Smooth muscle cell of the brain vasculature (primary cell): ENCODE data around the gene PRDM2.
"Not testable (repeated sequence)": the region's sequence is repeated elsewhere in the genome, so short reads cannot be mapped to it uniquely, and the experiment has no call there.

ENCODE experiments used
- DNase-seq: peaks from one replicate; pipeline ENCODE4 v3.0.0-alpha.2; 2012; ENCODE audit warnings: low read depth, low spot score

PRDM2 gene, protein sequence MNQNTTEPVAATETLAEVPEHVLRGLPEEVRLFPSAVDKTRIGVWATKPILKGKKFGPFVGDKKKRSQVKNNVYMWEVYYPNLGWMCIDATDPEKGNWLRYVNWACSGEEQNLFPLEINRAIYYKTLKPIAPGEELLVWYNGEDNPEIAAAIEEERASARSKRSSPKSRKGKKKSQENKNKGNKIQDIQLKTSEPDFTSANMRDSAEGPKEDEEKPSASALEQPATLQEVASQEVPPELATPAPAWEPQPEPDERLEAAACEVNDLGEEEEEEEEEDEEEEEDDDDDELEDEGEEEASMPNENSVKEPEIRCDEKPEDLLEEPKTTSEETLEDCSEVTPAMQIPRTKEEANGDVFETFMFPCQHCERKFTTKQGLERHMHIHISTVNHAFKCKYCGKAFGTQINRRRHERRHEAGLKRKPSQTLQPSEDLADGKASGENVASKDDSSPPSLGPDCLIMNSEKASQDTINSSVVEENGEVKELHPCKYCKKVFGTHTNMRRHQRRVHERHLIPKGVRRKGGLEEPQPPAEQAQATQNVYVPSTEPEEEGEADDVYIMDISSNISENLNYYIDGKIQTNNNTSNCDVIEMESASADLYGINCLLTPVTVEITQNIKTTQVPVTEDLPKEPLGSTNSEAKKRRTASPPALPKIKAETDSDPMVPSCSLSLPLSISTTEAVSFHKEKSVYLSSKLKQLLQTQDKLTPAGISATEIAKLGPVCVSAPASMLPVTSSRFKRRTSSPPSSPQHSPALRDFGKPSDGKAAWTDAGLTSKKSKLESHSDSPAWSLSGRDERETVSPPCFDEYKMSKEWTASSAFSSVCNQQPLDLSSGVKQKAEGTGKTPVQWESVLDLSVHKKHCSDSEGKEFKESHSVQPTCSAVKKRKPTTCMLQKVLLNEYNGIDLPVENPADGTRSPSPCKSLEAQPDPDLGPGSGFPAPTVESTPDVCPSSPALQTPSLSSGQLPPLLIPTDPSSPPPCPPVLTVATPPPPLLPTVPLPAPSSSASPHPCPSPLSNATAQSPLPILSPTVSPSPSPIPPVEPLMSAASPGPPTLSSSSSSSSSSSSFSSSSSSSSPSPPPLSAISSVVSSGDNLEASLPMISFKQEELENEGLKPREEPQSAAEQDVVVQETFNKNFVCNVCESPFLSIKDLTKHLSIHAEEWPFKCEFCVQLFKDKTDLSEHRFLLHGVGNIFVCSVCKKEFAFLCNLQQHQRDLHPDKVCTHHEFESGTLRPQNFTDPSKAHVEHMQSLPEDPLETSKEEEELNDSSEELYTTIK (N-terminal part only)

DNA sequence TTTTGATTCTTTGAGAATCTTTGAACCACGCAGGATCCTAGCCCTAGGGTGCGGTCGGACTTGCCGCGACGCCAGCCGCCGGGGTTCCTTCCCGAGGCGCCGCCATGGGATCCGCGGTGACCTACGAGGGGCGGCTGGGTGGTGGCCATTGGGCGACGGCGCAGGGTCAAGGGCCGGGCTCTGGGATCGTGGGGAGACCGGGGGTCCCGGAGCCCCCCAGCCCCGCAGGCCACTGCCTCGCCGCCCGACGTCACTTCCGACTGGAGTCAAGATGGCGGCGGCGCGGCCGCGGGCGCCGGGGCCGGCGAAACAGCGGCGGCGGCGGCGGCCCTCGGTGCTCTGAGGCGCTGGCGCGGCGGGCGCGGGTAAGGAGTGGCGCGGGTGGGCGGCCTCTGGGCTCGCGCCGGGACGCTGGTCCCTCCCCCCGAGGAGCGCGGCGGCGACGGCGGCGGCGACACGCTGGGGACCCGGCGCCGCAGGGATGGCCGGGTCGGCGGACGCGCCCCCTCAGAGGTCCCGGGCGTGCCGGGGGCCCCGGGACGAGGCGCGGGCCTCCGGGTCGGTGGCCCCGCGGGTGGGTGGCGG is at the start of gene PRDM2:
Gene PRDM2, plus strand, starts transcription at position 253 of the 585 bp plus-strand sequence. CDS start 15,418 bp downstream, outside the sequence.
- DNase-seq: no peak

DNA sequence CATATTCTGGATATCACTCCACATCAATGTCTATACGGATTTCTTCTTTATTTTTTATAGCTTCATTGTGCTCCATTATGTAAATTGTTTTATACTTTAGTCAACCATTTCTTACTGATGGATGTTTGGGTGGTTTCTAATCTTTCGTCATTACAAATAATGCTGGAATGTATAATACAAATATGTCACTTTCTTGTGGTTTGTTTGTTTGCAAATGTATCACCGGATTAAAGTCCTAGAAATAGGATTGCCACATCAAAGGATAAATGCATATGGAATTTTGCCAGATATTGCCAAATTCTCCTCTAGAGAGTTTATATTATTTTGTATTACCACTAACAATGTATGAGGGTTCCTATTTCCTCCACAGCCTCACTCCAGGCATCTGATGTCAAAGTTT is 48.7 kb upstream of the PRDM2 start:
- no peak for DNase-seq

DNA sequence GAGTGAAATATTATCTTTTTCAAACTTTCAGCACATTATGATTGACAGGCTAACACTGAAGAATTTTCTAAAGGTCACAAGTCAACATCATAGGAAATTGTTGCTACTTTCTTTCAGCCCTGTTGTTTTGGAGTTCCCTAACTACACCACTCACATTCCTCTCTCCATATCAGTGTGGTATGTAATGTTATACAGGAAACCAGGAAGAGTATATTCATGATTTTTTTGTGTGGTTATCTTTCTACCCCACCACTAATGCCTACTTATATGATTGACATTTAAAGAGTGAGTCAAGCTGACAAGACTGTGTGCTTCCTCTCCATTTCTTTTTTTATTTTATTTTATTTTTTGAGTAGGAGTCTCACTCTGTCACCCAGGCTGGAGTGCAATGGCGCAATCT is 47.8 kb upstream of the PRDM2 start:
- DNase-seq: no peak

DNA sequence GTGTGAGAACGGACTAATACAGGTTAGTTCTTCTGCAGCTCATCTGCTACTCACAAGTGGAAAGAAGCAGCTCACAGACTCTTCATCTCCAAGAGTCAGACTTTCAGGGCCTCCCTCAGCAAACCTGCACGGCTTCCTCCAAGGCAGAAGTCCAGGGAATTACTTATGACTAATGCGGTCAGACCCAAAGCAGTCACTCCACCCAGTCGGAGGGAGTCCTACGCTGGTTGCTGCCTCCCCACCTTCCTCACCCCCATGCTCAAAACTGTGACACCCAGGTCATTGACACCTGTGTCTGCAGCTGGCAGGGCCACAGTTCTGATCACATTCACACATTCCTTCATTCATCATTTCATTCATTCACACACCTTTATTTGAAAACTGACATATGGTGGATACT is 38.4 kb upstream of the PRDM2 start:
- DNase-seq: no peak

DNA sequence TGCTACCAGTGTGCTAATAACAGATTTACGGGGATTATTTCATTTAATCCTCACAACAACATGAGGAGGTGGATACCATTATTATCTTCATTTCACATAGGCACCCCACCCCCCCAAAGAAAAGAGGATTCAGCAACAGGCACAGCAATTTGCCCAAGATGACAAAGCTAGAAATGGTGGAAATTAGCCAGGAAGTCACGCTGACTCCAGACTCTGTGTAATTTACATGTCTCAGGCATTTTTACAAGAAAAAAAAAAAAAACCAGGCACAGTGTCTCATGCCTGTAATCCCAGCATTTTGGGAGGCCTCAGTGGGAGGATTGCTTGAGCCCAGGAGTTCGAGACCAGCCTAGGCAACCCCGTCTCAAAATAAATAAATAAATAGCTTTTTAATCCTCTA is 37.5 kb upstream of the PRDM2 start:
- DNase-seq: no peak

DNA sequence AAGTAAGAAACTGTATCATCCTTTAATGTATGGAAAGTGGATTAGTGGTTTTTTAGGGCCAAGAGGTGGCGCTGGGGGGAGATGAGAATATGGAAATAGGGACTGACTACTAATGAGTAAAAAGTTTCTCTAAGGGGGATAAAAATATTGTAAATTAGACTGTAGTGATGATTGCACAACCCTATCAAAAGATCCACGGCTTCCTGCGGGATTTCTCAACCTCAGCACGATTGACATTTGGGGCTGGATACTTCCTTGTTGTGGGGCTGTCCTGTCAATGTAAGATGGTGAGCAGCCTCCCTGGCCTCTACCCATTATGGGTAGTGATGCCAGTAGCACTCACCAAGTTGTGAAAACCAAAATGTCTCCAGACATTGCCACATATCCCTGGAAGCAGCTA is 36.0 kb upstream of the PRDM2 start:
- DNase-seq: no peak

DNA sequence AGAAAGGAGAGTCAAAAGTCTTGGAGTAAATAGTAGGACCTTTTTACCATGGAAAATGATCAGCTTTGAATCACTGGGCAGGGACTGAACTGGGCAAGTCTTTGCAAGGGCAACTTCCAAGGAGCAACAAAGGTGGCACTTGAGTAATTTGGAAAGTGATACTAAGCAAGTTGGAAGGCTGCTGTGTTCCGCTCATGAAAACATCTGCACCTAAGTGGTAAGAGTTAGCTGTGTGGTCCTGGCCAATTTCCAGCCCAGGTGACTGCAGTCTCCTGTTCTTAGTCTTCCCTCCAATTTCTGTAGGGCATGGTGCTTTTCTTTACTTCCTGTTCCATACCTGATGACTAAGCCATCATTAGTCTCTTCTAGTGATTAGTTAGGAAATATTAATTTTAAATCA is 35.5 kb upstream of the PRDM2 start:
- no peak for DNase-seq

DNA sequence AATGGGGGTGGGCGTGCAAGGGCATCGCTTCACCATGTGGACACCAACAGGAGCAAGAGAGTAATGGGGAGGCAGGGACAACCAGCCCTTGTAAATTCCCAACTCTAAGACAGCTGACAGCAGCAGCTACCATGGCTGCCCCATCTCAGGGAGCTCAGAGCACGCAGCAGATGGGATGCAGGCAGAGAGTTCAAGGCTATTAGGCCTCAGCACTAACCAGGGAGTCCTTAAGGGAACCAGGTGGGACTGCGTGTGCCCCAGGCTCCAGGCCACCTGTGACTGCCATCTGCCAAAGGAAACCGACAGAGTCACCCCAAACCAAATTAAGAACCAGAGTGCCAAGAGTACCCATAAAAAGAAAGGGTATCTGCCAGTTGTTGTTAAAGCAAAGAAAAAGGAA is 33.7 kb upstream of the PRDM2 start:
- no peak for DNase-seq

DNA sequence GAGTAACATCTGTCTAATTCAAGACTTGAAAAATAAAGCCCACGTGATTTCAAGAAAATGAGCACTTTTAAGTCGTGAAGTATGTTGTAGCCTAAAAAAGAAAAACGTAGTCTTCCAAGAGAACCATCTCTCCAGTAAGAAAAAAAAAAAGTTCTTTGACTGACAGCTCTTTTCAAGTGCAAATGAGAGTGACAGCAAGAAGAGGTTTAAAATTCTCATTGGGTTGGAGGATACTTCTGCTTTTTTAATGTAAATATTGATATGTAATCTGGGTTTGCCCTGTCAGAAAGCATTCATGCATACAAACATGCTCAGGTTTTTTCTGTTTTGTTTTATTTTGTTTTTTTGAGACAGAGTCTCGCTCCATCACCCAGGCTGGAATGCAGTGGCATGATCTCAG is 32.3 kb upstream of the PRDM2 start:
- DNase-seq: no peak

DNA sequence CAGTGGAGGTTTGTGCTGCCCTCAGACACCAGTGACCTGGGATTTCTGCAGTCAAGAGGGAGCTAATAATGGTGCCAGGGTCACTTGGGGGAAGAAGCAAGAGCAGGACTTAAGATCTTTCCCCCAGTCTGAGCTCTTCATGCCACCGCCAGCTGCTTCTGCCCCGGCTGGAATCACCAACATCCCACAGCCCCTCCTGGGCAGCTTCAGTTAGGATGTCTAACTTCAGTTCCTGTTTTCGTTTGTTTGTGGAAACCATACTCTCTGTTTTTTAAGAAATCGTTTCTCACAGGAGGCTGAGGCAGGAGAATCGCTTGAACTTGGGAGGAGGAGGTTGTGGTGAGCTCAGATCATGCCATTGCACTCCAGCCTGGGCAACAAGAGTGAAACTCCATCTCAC is 25.6 kb upstream of the PRDM2 start:
- no peak for DNase-seq

DNA sequence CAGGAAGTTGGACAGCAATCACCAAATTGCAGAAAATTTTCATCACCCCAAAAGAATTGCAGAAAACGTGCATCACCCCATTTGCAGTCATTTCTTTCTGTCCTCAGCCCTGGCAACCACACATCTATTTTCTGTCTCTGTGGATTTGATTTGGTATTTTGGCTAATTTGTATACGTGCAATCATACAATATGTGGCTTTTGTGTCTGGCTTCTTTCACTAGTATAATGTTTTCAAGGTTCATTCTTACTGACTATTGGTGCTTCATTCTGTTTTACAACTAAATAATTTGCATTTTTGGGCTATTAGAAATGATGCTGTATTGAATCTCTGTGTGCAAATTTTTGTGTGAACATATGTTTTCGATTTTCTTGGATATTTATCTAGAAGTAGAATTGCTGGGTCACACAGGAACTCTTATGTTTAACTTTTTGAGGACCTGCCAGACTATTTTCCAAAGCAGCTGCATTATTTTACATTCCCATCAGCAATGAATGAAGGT is 24.8 kb upstream of the PRDM2 start:
- DNase-seq: no peak

DNA sequence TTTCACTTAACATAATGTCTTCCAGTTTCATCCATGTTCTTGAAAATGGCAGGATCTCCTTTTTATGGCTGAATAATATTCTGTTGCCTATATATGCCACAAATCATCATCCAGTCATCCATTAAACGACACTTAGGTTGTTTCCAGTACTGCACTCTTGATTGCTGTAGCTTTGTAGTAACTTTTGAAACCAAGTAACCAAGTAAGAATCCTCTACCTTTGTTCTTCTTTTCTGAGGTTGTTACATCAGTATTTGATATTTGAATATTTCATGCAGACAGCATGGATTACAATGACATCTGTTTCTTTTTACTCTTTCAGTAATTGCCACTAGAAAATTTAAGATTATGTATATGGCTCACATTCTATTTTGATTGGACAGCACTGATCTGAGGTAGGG is 22.1 kb upstream of the PRDM2 start:
- no peak for DNase-seq

DNA sequence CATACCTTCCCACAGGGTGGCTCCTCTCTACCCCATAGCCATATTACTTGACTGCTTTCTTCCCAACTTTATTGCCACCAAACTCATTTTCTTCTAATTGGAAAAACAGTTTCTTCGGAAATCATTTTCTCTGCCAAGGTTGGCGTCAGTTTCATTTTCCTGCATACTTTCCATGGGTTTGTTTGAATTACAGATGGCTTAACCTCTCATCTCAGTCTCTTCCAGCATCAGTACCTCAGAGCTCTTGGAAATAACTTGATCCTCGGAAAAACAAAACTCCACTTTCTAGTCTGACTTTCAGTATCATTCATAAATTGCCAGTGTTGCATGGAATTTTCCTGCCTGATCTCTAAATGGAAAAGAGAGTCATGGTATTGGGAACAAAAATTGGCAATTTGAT is 20.3 kb upstream of the PRDM2 start:
- no peak for DNase-seq

DNA sequence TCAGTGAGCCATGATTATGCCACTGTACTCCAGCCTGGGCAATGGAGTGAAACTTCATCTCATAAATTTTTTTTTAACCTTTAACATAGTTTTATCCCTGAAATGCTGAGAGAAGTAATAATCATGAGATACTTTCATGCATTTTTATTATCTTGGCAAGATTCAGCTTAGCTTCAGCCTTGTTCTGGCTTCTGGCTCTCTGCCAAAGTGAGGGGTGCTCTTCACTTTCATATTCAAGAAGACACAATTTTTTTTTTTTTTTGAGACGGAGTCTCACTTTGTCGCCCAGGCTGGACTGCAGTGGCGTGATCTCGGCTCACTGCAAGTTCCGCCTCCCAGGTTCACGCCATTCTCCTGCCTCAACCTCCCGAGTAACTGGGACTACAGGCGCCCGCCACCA is 19.4 kb upstream of the PRDM2 start:
- not testable (repeated sequence) for DNase-seq

DNA sequence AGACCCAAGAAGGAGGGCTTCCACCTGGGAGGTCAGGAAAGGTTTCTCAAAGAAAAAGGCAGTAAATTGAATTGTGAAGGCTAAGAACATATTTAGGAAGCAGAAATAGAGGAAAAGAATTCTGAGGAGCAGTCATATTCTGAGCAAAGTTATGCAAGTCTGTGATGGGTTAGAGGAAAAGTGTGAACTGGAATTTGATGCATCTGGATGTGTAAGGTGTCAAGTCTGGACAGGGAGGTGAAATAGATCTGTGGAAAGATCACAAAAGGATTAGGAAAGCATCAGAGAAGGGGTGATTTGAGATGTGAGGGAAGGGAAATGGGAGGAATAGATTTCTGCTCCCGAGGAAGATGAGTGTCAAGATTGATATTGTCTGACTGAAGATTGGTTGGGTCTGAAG is 18.1 kb upstream of the PRDM2 start:
- DNase-seq: no peak

DNA sequence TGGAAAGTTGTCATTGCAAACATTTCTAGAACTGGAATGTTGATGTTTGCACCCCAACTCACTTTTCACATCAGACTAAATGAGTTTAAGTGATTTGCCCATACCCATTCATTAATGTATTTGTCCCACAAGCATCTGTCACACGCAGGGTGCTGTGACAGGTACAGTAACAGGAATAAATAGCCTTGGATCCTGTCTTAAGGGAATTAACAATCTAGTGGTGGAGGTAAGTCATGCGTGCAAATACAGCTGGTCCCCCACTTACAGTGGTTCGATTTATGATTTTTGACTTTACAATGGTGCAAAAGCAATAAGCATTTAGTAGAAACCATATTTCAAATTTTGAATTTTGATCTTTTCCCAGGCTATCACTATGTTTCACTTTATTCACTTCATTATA is 17.5 kb upstream of the PRDM2 start:
- DNase-seq: no peak

DNA sequence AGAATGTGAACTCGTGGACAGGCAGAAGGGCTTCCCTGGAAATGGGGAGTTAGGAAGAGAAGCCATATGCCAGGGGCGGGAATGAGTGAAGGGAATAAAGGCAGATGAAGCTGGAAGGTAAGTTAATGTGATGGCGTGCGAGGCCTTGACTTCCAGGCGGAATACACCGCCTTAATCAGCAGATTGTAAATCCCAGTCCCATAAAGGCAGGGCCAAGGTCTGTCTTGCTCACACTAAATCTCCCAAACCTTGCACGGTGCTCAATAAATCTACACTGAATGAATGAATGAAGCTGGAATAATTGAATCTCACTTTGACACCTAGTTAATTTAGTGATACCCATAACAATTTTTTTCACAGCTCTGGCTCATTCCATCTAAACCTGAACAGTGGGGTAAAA is 16.8 kb upstream of the PRDM2 start:
- DNase-seq: no peak

DNA sequence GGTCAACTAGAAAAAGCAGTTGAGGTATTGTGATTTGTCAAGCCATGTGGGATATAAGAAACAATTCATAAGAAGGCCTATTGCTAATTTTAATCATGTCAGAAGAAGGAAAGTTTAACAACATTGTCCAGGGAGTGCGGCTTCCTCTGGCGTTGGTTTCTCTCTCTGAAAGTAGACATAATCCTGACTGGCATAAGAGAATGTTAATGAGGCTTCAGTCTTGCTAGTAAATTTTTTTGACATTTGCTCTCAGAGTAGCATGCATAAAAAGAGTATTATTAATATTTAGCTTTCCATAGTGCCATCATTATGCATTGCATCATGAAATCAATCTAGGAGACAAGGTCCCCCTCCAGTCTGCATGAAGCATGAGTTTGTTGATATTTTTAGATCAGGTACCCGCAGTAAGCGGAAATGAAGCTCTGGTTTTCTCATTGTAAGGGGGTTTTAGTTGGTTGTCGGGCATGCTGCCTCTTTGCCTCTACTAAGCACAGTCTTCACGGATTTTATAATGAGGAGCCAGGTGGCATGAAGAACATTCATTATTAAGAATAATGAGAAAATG is 12.8 kb upstream of the PRDM2 start:
- DNase-seq: no peak

DNA sequence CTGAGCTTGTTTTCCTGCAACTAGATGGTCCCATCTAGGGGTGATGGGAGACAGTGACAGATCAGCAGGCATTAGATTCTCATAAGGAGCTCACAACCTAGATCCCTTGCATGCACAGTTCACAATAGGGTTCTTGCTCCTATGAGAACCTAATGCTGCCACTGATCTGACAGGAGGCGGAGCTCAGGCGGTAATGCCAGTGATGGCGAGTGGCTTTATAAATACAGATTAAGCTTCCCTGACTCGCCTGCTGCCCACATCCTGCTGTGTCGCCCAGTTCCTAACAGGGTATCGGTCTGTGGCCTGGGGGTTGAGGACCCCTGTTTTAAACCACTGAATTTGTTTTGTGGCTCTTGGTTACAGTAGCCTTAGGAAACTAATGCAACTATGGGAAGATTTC is 6.9 kb upstream of the PRDM2 start:
- DNase-seq: not testable (repeated sequence)

DNA sequence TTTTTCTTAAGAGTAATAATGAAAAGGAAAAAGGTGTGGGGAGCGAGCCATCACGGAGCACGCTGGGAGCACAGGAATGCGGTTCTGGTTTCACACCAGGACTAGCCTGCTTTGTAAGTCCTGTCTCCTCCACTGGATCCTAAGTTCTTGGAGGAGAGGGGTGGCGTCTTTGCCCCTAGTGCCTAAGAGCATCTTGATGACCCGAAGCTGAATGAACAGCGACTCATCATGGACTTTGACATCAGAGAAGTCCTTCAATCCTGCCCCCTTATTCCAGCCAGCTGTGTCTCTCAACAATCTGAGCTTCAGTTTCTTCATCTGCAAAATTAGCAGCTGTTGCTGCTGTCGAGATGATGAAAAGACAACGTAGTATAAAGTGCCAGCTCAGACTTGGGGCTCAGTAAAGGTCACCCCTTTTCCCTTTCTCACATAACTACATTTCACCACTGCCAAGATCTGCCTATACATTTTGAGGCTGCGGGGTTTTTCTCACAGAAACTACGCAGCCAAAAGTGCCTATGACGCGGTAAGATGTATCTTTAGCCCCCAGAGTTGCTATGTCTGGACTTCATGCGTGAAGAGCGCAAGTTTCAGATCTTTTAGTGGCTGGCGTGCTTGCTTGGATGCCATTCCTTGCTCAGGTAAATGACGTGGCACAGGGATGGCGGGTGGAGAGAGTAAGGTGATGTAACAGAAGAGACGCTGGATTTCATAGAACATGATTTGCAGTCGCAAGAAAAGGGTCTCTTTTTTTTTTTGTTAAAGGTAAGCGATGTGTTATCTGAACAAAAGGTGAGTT is 4.9 kb upstream of the PRDM2 start:
- DNase-seq: no peak
